GM12872 (cell line): ENCODE data around the gene ZNF490.

ENCODE experiments used
- CTCF ChIP-seq: IDR thresholded peaks from 3 replicates; pipeline ENCODE4 v1.5.1; 2011; ENCODE audit warnings: low read depth, mild to moderate bottlenecking, low read length, moderate library complexity; ENCODE audit not compliant: insufficient read depth

Gene ZNF490

GRCh38 chr19:12607631-12608030 is 3.0 kb downstream of the ZNF490 start:
- TF ChIP-seq CTCF: no peak

- no peak for TF ChIP-seq CTCF
Measured at GRCh38 chr19:12606796-12607195, 3.8 kb downstream of the ZNF490 start.

GRCh38 chr19:12603714-12604113 is 6.9 kb downstream of the ZNF490 start:
- TF ChIP-seq CTCF: no peak

GRCh38 chr19:12597594-12597993 is 13.0 kb downstream of the ZNF490 start:
- no peak for TF ChIP-seq CTCF

GRCh38 chr19:12596927-12597548 is 13.6 kb downstream of the ZNF490 start:
- TF ChIP-seq CTCF: no peak

GRCh38 chr19:12596485-12596884 is 14.1 kb downstream of the ZNF490 start:
- TF ChIP-seq CTCF: no peak

- TF ChIP-seq CTCF: no peak
Measured at GRCh38 chr19:12581100-12581499, 29.5 kb downstream of the ZNF490 start.
